Stimulated activated CD4-positive, alpha-beta T cell treated with anti-CD3 and anti-CD28 coated beads, Interleukin-1b, Interleukin-23, amount 100 ng/mL, for 48 hours (primary cell): ENCODE measurements around the gene KRTAP20-4.

Experiments
- DNase-seq: peaks from one replicate; pipeline ENCODE4 v3.0.0-alpha.2; 2020

The KRTAP20-4 gene

GRCh38 chr21:30620522-30620921, at the start of gene KRTAP20-4:
KRTAP20-4 (plus strand) TSS chr21:30620627.
- DNase-seq = no peak

- DNase-seq = no peak
These were observed 42.7 kb upstream of the KRTAP20-4 start for GRCh38 chr21:30577766-30578165.

- no peak for DNase-seq
These were observed 41.1 kb upstream of the KRTAP20-4 start for GRCh38 chr21:30579346-30579745.

- DNase-seq = no peak
These were observed 40.3 kb upstream of the KRTAP20-4 start for GRCh38 chr21:30580132-30580531.

GRCh38 chr21:30582870-30583269, 37.6 kb upstream of the KRTAP20-4 start:
- DNase-seq = no peak

- no peak for DNase-seq
These were observed 30.1 kb upstream of the KRTAP20-4 start, which contains the start of gene KRTAP22-2 for GRCh38 chr21:30590297-30590696. KRTAP22-2 (minus strand) TSS chr21:30590397.

GRCh38 chr21:30592140-30592539, 28.3 kb upstream of the KRTAP20-4 start, which contains the start of gene KRTAP6-3:
KRTAP6-3 (plus strand) TSS chr21:30592440; CDS start chr21:30592446, 6 bp downstream.
- DNase-seq = no peak

- no peak for DNase-seq
These were observed 21.6 kb upstream of the KRTAP20-4 start, which contains the start of gene KRTAP6-2 for GRCh38 chr21:30598802-30599201. KRTAP6-2 (minus strand) TSS chr21:30598902; CDS start chr21:30598874, 28 bp downstream.

- DNase-seq = no peak
These were observed 19.6 kb upstream of the KRTAP20-4 start, which contains the start of gene KRTAP22-1 for GRCh38 chr21:30600787-30601186. KRTAP22-1 (plus strand) TSS chr21:30601087.

GRCh38 chr21:30605968-30606367, 14.5 kb upstream of the KRTAP20-4 start:
- no peak for DNase-seq

- DNase-seq = no peak
These were observed 8.3 kb upstream of the KRTAP20-4 start for GRCh38 chr21:30612132-30612531.

- no peak for DNase-seq
These were observed 6.6 kb upstream of the KRTAP20-4 start, which contains the start of gene KRTAP6-1 for GRCh38 chr21:30613836-30614235. KRTAP6-1 (minus strand) TSS chr21:30613930; CDS start chr21:30613904, 26 bp downstream.

GRCh38 chr21:30615199-30615598, 5.2 kb upstream of the KRTAP20-4 start:
- no peak for DNase-seq

- DNase-seq = no peak
These were observed 4.3 kb upstream of the KRTAP20-4 start, which contains the start of gene KRTAP20-1 for GRCh38 chr21:30616125-30616524. KRTAP20-1 (plus strand) TSS chr21:30616425; CDS start chr21:30616455, 30 bp downstream.

GRCh38 chr21:30620080-30620479, 347 bp upstream of the KRTAP20-4 start:
- no peak for DNase-seq

- DNase-seq = no peak
These were observed 2.9 kb downstream of the KRTAP20-4 start for GRCh38 chr21:30623362-30623761.

- DNase-seq = no peak
These were observed 5.2 kb downstream of the KRTAP20-4 start for GRCh38 chr21:30625449-30626165.

GRCh38 chr21:30628109-30628508, 7.7 kb downstream of the KRTAP20-4 start:
- no peak for DNase-seq

- DNase-seq = no peak
These were observed 8.8 kb downstream of the KRTAP20-4 start for GRCh38 chr21:30629200-30629599.

GRCh38 chr21:30634906-30635305, 14.5 kb downstream of the KRTAP20-4 start, which contains the start of gene KRTAP20-2:
KRTAP20-2 (plus strand) TSS chr21:30635206; CDS start chr21:30635264, 58 bp downstream.
- DNase-seq = no peak

GRCh38 chr21:30638686-30639085, 18.3 kb downstream of the KRTAP20-4 start:
- no peak for DNase-seq

- no peak for DNase-seq
These were observed 22.1 kb downstream of the KRTAP20-4 start, which contains the start of gene KRTAP20-3 for GRCh38 chr21:30642564-30642963. KRTAP20-3 (plus strand) TSS chr21:30642864.

GRCh38 chr21:30646904-30647414, 26.5 kb downstream of the KRTAP20-4 start:
- DNase-seq = no peak

- no peak for DNase-seq
These were observed 32.5 kb downstream of the KRTAP20-4 start for GRCh38 chr21:30652891-30653290.
